ENCODE measurements around the gene GNG7. TPM values are rescaled to one million over a fixed set of nuclear protein-coding genes. Genes with fewer than 3 reads are reported as not detected.

Gene GNG7
- total RNA-seq, 1 donor, result 0.72 TPM

DNA sequence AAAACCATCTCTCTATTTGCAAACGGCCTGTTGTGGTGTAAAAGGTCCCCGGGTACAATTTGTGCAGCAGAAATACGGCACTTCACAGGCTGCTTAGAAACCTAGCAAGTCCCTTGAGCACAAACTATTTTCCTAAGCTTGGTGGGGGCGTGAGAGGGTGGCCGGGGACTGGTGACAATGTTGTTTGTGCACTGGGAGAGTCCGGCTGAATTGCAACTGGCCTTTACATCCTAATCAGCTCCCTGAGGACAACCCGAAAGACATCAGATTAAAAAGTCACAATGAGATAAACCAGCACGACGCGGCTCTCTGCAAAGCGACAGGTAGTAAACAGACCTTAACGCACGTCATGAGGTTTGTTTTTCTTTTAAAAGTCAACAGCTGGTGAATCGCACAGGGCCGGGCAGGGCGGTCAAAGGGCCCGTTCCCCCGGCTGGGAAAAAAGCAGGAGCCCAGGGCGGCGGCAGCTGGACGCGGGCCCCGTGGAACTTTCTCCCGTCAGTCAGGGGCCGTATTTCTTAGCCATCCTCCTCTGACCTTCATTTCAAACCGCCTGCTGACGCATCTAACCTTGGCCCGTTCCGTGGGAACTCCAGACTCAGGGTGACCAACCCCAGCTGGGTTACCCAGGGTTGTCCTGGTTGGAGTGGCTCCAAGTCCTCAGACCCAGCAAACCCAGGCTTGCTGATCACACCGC, 114.3 kb downstream of the GNG7 start:
- TF ChIP-seq CTCF (IDR thresholded peaks at IDR 0.05; ENCODE audit: extremely low read depth, low read depth, low read length), result no peak
- Histone ChIP-seq H2AFZ (ENCODE audit: low read length) (peak overlapping the region; percentile 25), H3K27ac (ENCODE audit: low read depth, low read length) (no peak overlapping the region), H3K4me2 (ENCODE audit: insufficient read depth, low read length) (peak overlapping the region; percentile 71), H3K4me1 (ENCODE audit: insufficient read depth, low read length) (peaks cover 12% of the 10 kb centered on the region), H3K4me3 (ENCODE audit: insufficient read depth, low read length) (peak overlapping the region; percentile 39), H3K36me3 (ENCODE audit: insufficient read depth, low read length) (no peaks in the 10 kb centered on the region), H3K79me2 (ENCODE audit: insufficient read depth, low read length) (no peaks in the 10 kb centered on the region), H4K20me1 (ENCODE audit: insufficient read depth, low read length) (no peaks in the 10 kb centered on the region), H3K9me3 (ENCODE audit: low read depth, low read length) (no peaks in the 10 kb centered on the region), H3K27me3 (ENCODE audit: insufficient read depth, low read length) (peaks cover 15% of the 10 kb centered on the region)
- DNase-seq (ENCODE audit: insufficient read length, low spot score, missing footprints), result peak; percentile 95

- DNase-seq (ENCODE audit: insufficient read length, low spot score, missing footprints), result peak; percentile 90
- H3K4me3 ChIP-seq (ENCODE audit: insufficient read depth, low read length), result no peak overlapping the region
- no peak overlapping the region for H3K27ac ChIP-seq (ENCODE audit: low read depth, low read length)
- H4K20me1 ChIP-seq (ENCODE audit: insufficient read depth, low read length), result no peaks in the 10 kb centered on the region
- H3K36me3 ChIP-seq (ENCODE audit: insufficient read depth, low read length), result no peaks in the 10 kb centered on the region
- peaks cover 10% of the 10 kb centered on the region for H3K27me3 ChIP-seq (ENCODE audit: insufficient read depth, low read length)
- TF ChIP-seq CTCF (IDR thresholded peaks at IDR 0.05; ENCODE audit: extremely low read depth, low read depth, low read length), result no peak
- H3K4me2 ChIP-seq (ENCODE audit: insufficient read depth, low read length), result no peak overlapping the region
- H2AFZ ChIP-seq (ENCODE audit: low read length), result no peak overlapping the region
- H3K79me2 ChIP-seq (ENCODE audit: insufficient read depth, low read length), result no peaks in the 10 kb centered on the region
- peaks cover 12% of the 10 kb centered on the region for H3K4me1 ChIP-seq (ENCODE audit: insufficient read depth, low read length)
- H3K9me3 ChIP-seq (ENCODE audit: low read depth, low read length), result no peaks in the 10 kb centered on the region
These were observed 115.3 kb downstream of the GNG7 start for GRCh38 chr19:2587001-2587719.

GRCh38 chr19:2586196-2586595, 116.3 kb downstream of the GNG7 start:
- no peaks in the 10 kb centered on the region for H4K20me1 ChIP-seq (ENCODE audit: insufficient read depth, low read length)

More at GRCh38 chr19:2586196-2586595, 116.3 kb downstream of the GNG7 start:
- no peak for DNase-seq (ENCODE audit: insufficient read length, low spot score, missing footprints)
- H3K27ac ChIP-seq (ENCODE audit: low read depth, low read length), result no peak overlapping the region
- no peaks in the 10 kb centered on the region for H3K36me3 ChIP-seq (ENCODE audit: insufficient read depth, low read length)
- peaks cover 12% of the 10 kb centered on the region for H3K4me1 ChIP-seq (ENCODE audit: insufficient read depth, low read length)
- H3K4me3 ChIP-seq (ENCODE audit: insufficient read depth, low read length), result no peak overlapping the region
- H3K9me3 ChIP-seq (ENCODE audit: low read depth, low read length), result peaks cover 3% of the 10 kb centered on the region
- no peak overlapping the region for H2AFZ ChIP-seq (ENCODE audit: low read length)
- H3K79me2 ChIP-seq (ENCODE audit: insufficient read depth, low read length), result no peaks in the 10 kb centered on the region
- TF ChIP-seq CTCF (IDR thresholded peaks at IDR 0.05; ENCODE audit: extremely low read depth, low read depth, low read length), result no peak
- no peak overlapping the region for H3K4me2 ChIP-seq (ENCODE audit: insufficient read depth, low read length)
- peaks cover 2% of the 10 kb centered on the region for H3K27me3 ChIP-seq (ENCODE audit: insufficient read depth, low read length)

Data from osteoblast (primary cell).